ENCODE measurements around the gene SRSF6. TPM values are rescaled to one million over a fixed set of nuclear protein-coding genes. Genes with fewer than 3 reads are reported as not detected.

Gene SRSF6
- total and polyA plus RNA-seq, 2 of the 4 experiments (the other 2 are of a cell fraction) = 72.4 to 134 TPM

DNA sequence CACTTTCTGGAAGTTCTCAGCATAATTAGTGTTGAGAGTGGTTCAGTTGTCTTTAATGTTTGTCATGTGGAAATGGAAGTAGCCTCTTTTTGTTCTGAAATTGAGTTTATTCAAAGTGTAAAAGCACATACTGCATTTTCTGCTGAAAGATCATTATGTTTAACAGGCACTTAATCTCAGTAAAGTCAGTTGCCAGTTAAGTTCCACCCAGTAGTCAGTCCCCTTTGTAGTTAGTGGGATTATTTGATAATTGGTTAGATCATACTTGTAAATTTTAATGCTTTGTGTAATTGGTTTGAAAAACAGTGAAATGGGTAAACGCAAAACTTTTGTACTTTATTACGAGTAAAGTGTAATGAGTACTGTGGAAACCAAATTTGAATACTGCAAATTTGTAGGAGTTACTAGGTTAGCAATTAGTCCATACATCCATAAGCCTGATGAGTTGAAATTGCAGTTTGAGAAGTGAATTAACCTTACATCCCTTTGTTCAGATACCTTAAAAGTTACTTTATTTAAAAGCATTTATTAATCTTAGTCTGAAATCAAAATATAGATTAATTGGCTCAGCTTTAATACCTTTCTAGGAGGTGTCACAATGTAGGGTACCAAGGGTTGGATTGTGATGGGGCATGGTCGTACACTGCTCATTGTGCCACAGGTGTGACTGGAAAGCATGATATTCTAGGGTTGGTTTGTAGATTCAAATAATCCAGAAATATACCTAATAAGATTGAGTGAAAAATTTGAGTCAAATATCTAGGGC is 4.4 kb downstream of the SRSF6 start:
- Histone ChIP-seq H3K4me3 (ENCODE audit: insufficient read depth, low read depth, low read length) (no peak overlapping the region), H2AK9ac (replicated peaks; ENCODE audit: low read depth, low read length, poor library complexity) (no peak overlapping the region), H3K4me2 (ENCODE audit: low read depth, low read length) (no peak overlapping the region), H4K91ac (ENCODE audit: insufficient read depth, low read depth, low read length) (no peak overlapping the region), H3K56ac (ENCODE audit: extremely low read depth, insufficient read depth, low read length) (no peak overlapping the region), H2BK15ac (ENCODE audit: low read depth, low read length) (no peak overlapping the region), H3K9me1 (ENCODE audit: insufficient read depth, low read length) (peaks cover 3% of the 10 kb centered on the region), H4K5ac (ENCODE audit: low read depth, low read length) (no peak overlapping the region), H3K4ac (ENCODE audit: low read depth, low read length) (no peak overlapping the region), H2BK5ac (ENCODE audit: low read depth, low read length, poor library complexity, severe bottlenecking) (no peak overlapping the region), H3K36me3 (ENCODE audit: control insufficient read depth, insufficient read depth, low read length) (peaks cover 59% of the 10 kb centered on the region), H3K23ac (ENCODE audit: low read depth, low read length) (no peak overlapping the region), H2BK120ac (ENCODE audit: low read depth, low read length) (no peak overlapping the region), H2AK5ac (ENCODE audit: low read depth, low read length) (no peak overlapping the region), H3K9me3 (ENCODE audit: control insufficient read depth, insufficient read depth, low read length) (no peaks in the 10 kb centered on the region), H3K79me1 (ENCODE audit: low read depth in 1 of 2, low read length in 2 of 2) (peaks cover 28 to 74% of the 10 kb centered on the region in 2 experiments), H3K4me1 (ENCODE audit: control insufficient read depth, insufficient read depth, low read length) (peaks cover 2% of the 10 kb centered on the region; the same call in 1 of the 2 replicates), H4K20me1 (ENCODE audit: insufficient read depth, low read length) (peaks cover 76% of the 10 kb centered on the region), H3K27me3 (ENCODE audit: control insufficient read depth, insufficient read depth, low read length) (no peaks in the 10 kb centered on the region), H2AFZ (replicated peaks; ENCODE audit: low read length, poor library complexity) (no peak overlapping the region), H3K9ac (ENCODE audit: low read depth, low read length) (no peak overlapping the region), H3K27ac (ENCODE audit: insufficient read depth, low read length) (no peak overlapping the region), H2BK20ac (ENCODE audit: low read depth, low read length) (no peak overlapping the region), H3K18ac (ENCODE audit: low read depth, low read length) (no peak overlapping the region), H4K8ac (ENCODE audit: low read depth in 2 of 2, low read length in 2 of 2) (no peak overlapping the region), H3K14ac (replicated peaks; ENCODE audit: low read depth, low read length) (no peak overlapping the region)
- ChIA-PET CTCF (no interaction called here), POLR2A (ENCODE audit: unreplicated experiment) (interaction anchor here (0.6 kb wide), 1 partner anchor 30 kb away, joined by 3 read pairs; no protein-coding TSS in a partner anchor)
- in situ Hi-C loops (cut with MboI; ENCODE audit: low sequenced_read_pairs) (no loop called here), intact Hi-C loops (cut with micrococcal nuclease) (loop anchor here (2.0 to 5.0 kb wide), 2 partner anchors 129 to 620 kb away; partner anchors contain the start of gene IFT52), dilution Hi-C loops (cut with HindIII; ENCODE audit: low sequenced_read_pairs, unreplicated experiment) (no loop called here)
- WGBS, 2 experiments (ENCODE audit: extremely low coverage in 2 of 2, insufficient read length in 1 of 2) = 100% methylated on average over 1 of the region's 3 CpGs; no CpG with 5 or more reads in 1 of the 2 experiments
- no TSS peak for BruUV-seq (replicated peaks)
- DNase-seq = no peak
- no peak for TF ChIP-seq RCOR1 (IDR thresholded peaks at IDR 0.05; ENCODE audit: insufficient replicate concordance, low read length)
- no peak for TF ChIP-seq FOS (IDR thresholded peaks at IDR 0.05; ENCODE audit: low read depth, low read length)
- no peak for TF ChIP-seq CHD1 (IDR thresholded peaks at IDR 0.05; ENCODE audit: low read depth, low read length)
- TF ChIP-seq MAFK (IDR thresholded peaks at IDR 0.05; ENCODE audit: low read depth, low read length) = no peak
- peak; percentile 30; the same call in 1 of the 2 replicates for TF ChIP-seq POLR2A (IDR thresholded peaks at IDR 0.05; ENCODE audit: low read depth, low read length)
- no peak for TF ChIP-seq RAD21 (IDR thresholded peaks at IDR 0.05; ENCODE audit: low read length)
- no peak for TF ChIP-seq NFE2L2 (IDR thresholded peaks at IDR 0.05; ENCODE audit: low read depth, low read length)
- ATAC-seq (ENCODE audit: low read depth) = no peak
